Measurements from ENCODE around the gene ZBTB44. TPM values are rescaled to one million over a fixed set of nuclear protein-coding genes. Genes with fewer than 3 reads are reported as not detected.
A peak's percentile ranks its signal among the peaks of the same experiment; 100 is the strongest.
"Not testable (repeated sequence)": the region's sequence is repeated elsewhere in the genome, so short reads cannot be mapped to it uniquely, and the experiment has no call there.

The ZBTB44 gene
- total RNA-seq, 1 experiment from 2014 or later: 62.8 TPM

DNA sequence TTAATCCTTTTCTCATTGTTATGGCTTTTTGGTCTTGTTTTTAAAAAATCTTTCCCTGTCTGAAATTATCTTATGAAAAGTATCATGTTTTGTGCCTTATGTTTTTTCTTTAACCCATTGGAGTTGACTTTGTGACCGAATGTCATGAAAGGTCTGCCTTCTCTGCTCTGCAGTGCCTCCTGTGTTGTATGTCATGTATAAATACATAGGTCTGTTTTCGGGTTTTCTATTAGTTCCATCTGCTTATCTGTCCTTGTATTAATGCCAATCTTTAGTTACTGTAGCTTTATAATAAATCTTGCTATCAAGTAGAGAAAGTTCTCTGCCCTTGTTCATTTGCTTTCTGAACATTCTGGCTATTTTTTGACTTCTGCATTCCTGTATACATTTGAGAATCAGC is 73.0 kb downstream of the ZBTB44 start:
- Histone ChIP-seq H3K27me3 (ENCODE audit: low read length) (no peaks in the 10 kb centered on the region), H3K9me2 (replicated peaks; ENCODE audit: insufficient read depth, low read length) (no peaks in the 10 kb centered on the region)

DNA sequence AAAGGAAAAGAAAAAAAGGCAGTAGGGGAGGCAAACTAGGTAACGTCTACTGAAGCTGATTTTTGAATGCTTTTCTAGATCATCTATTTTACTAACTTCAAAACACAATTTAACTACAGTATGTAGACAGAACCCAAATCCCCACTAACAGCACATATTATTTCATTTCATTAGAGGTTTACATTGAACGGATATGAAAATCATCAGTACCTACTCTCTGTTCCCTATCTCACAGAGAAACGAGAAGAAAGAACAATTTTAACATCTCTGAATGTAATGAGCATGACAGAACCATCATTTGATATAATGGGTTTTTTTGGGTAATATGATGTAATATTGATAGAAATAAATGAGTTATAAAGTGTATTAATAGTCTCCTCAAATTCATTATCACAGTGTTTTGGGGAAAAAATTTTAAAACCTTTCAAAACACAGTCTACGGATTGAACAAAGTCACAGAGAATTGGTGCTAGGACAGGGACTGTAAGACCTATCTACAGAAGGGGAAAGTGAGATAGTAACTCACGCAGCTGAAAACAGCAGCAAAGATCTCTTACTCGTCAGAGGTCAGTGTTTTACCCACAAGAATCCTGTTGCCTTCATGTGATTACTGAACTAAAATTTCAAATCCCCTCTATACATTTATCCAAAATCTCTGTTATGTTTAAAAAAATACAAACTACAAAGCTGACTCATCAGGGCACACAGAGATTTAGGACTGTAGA is 77.3 kb downstream of the ZBTB44 start:
- H3K36me3 ChIP-seq (ENCODE audit: insufficient read depth, low read length): no peaks in the 10 kb centered on the region
- no peaks in the 10 kb centered on the region for H3K9me2 ChIP-seq (replicated peaks; ENCODE audit: insufficient read depth, low read length)
- H2AFZ ChIP-seq (ENCODE audit: low read length): no peak overlapping the region

More for the DNA sequence above, 73.0 kb downstream of the ZBTB44 start:
- H3K4me2 ChIP-seq (ENCODE audit: low read depth, low read length, poor library complexity, severe bottlenecking): no peak overlapping the region
- H3K4me3 ChIP-seq (ENCODE audit: low read length): no peak overlapping the region
- H3K9me3 ChIP-seq (ENCODE audit: low read length): no peaks in the 10 kb centered on the region
- H3K36me3 ChIP-seq (ENCODE audit: insufficient read depth, low read length): no peaks in the 10 kb centered on the region
- no peak overlapping the region for H3K9ac ChIP-seq (ENCODE audit: low read length)
- H4K20me1 ChIP-seq (ENCODE audit: insufficient read depth, low read depth, low read length): no peaks in the 10 kb centered on the region
- no peak overlapping the region for H2AFZ ChIP-seq (ENCODE audit: low read length)
- DNase-seq: no peak
- H3K27ac ChIP-seq (ENCODE audit: low read length): peak overlapping the region; percentile 53
- peaks cover 58% of the 10 kb centered on the region for H3K79me2 ChIP-seq (ENCODE audit: low read length)
- H3K4me1 ChIP-seq (ENCODE audit: low read length): peaks cover 58% of the 10 kb centered on the region

DNA sequence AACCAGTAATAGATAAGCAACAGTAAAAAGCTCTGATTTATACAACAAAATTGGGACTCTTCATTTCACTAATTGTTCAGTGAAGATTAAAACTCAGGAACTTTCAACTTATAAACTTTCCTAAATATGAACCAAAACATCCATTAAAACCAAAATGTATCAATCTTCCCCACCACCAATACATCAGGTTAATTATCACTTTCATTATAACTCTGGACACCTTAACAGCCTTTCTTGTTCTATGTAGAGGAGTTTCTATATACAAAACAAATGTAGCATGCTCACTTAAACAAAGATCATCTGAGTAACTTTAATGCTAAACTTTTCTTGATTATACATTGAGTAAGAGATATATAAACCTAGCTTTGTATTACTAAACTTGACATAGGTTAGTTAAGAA is 80.4 kb downstream of the ZBTB44 start:
- no peak for DNase-seq
- H3K4me3 ChIP-seq (ENCODE audit: low read length): no peak overlapping the region
- H3K4me2 ChIP-seq (ENCODE audit: low read depth, low read length, poor library complexity, severe bottlenecking): peak overlapping the region; percentile 58
- H3K79me2 ChIP-seq (ENCODE audit: low read length): peaks cover under 1% of the 10 kb centered on the region; the same call in 1 of the 2 replicates
- H3K9ac ChIP-seq (ENCODE audit: low read length): no peak overlapping the region; the same call in 1 of the 2 replicates
- no peaks in the 10 kb centered on the region for H3K9me2 ChIP-seq (replicated peaks; ENCODE audit: insufficient read depth, low read length)
- H3K9me3 ChIP-seq (ENCODE audit: low read length): no peaks in the 10 kb centered on the region
- no peaks in the 10 kb centered on the region for H4K20me1 ChIP-seq (ENCODE audit: insufficient read depth, low read depth, low read length)
- H3K27ac ChIP-seq (ENCODE audit: low read length): peak overlapping the region; percentile 65
- no peaks in the 10 kb centered on the region for H3K27me3 ChIP-seq (ENCODE audit: low read length)
- H3K4me1 ChIP-seq (ENCODE audit: low read length): peaks cover 54% of the 10 kb centered on the region
- H2AFZ ChIP-seq (ENCODE audit: low read length): no peak overlapping the region
- no peaks in the 10 kb centered on the region for H3K36me3 ChIP-seq (ENCODE audit: insufficient read depth, low read length)

More for the DNA sequence above, 77.3 kb downstream of the ZBTB44 start:
- Histone ChIP-seq H3K4me2 (ENCODE audit: low read depth, low read length, poor library complexity, severe bottlenecking) (peak overlapping the region; percentile 59), H3K9me3 (ENCODE audit: low read length) (no peaks in the 10 kb centered on the region), H3K79me2 (ENCODE audit: low read length) (peaks cover 23% of the 10 kb centered on the region), H3K4me1 (ENCODE audit: low read length) (peaks cover 52% of the 10 kb centered on the region), H4K20me1 (ENCODE audit: insufficient read depth, low read depth, low read length) (no peaks in the 10 kb centered on the region), H3K27ac (ENCODE audit: low read length) (peak overlapping the region; percentile 80), H3K27me3 (ENCODE audit: low read length) (no peaks in the 10 kb centered on the region), H3K9ac (ENCODE audit: low read length) (peak overlapping the region; percentile 34; the same call in 1 of the 2 replicates), H3K4me3 (ENCODE audit: low read length) (0 out of 2 replicates have a peak overlapping the region, but pooled peaks have one; percentile 0)
- no peak for DNase-seq

DNA sequence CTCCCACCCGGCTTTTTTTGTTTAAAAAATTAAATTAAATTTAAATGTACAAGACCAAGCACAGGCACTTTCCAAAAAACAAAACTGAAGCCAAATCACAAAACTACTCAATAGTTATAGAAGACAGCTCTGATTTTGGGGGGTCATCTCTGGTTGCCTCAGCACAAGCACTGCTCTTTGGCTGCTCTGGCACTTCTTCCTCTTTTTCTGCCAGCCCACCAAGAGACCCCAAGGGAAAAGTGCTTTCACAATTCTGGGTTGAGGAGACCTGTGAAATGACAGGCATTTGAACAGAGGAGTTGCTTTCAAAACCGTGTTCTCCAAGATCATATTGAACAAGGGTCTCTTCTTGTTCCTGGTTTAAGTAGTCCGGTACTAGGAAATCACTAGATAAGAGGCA is 80.8 kb downstream of the ZBTB44 start:
- H3K36me3 ChIP-seq (ENCODE audit: insufficient read depth, low read length); DNase-seq: not testable (repeated sequence)
- H3K27ac ChIP-seq (ENCODE audit: low read length): peak overlapping the region; percentile 65

DNA sequence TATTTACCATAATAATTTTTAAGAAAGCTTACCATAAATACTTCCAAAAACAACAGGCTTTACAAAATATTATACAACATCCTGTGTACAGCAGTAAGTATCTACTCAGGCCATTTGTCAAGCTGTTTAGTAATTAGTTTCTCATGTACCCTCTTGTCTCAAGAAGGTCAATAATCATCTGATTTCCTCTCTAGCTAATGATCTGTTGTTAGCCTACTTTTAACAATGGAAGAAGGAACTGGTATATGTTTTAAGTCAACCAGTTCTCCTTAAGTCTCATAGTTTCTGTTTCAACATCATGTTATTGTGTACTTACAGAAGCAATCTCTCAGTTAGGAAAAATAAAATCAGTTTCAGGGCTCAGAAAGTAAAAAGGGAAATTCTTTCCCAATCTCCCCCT is 81.2 kb downstream of the ZBTB44 start:
- not testable (repeated sequence) for H3K36me3 ChIP-seq (ENCODE audit: insufficient read depth, low read length); H3K9ac ChIP-seq (ENCODE audit: low read length); DNase-seq; H3K9me3 ChIP-seq (ENCODE audit: low read length); H3K9me2 ChIP-seq (replicated peaks; ENCODE audit: insufficient read depth, low read length); H2AFZ ChIP-seq (ENCODE audit: low read length); H3K4me3 ChIP-seq (ENCODE audit: low read length); H4K20me1 ChIP-seq (ENCODE audit: insufficient read depth, low read depth, low read length); H3K27me3 ChIP-seq (ENCODE audit: low read length); H3K4me2 ChIP-seq (ENCODE audit: low read depth, low read length, poor library complexity, severe bottlenecking); H3K79me2 ChIP-seq (ENCODE audit: low read length); H3K27ac ChIP-seq (ENCODE audit: low read length)
- peaks cover 54% of the 10 kb centered on the region for H3K4me1 ChIP-seq (ENCODE audit: low read length)

More for the DNA sequence above, 80.8 kb downstream of the ZBTB44 start:
- peaks cover 54% of the 10 kb centered on the region for H3K4me1 ChIP-seq (ENCODE audit: low read length)
- H4K20me1 ChIP-seq (ENCODE audit: insufficient read depth, low read depth, low read length); H3K9me3 ChIP-seq (ENCODE audit: low read length); H3K79me2 ChIP-seq (ENCODE audit: low read length); H3K27me3 ChIP-seq (ENCODE audit: low read length); H3K9me2 ChIP-seq (replicated peaks; ENCODE audit: insufficient read depth, low read length); H3K4me3 ChIP-seq (ENCODE audit: low read length); H3K9ac ChIP-seq (ENCODE audit: low read length); H2AFZ ChIP-seq (ENCODE audit: low read length): not testable (repeated sequence)
- H3K4me2 ChIP-seq (ENCODE audit: low read depth, low read length, poor library complexity, severe bottlenecking): peak overlapping the region; percentile 58

DNA sequence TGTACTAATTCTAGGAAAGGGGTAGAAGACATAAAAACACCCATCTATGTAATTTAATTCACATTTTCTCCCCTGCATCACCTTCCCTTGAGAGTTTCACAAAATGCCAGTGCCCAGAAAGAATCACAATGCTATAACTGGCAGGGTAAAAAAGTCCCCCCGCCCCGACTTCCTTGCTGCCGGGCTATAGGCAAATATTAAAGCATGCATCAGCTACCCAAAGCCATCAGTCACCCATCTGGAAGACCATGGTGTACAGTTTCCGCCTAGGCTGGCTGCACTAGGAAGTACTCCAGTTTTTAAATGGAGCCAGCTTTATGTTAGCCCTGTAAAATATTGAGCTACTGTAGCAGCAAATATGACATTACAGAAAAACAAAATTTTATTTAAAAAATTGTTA is 87.3 kb downstream of the ZBTB44 start:
- H3K9me2 ChIP-seq (replicated peaks; ENCODE audit: insufficient read depth, low read length): no peaks in the 10 kb centered on the region
- no peaks in the 10 kb centered on the region for H4K20me1 ChIP-seq (ENCODE audit: insufficient read depth, low read depth, low read length)
- H3K36me3 ChIP-seq (ENCODE audit: insufficient read depth, low read length): no peaks in the 10 kb centered on the region
- H3K4me3 ChIP-seq (ENCODE audit: low read length): no peak overlapping the region
- H3K79me2 ChIP-seq (ENCODE audit: low read length): no peaks in the 10 kb centered on the region
- no peaks in the 10 kb centered on the region for H3K9me3 ChIP-seq (ENCODE audit: low read length)
- peak overlapping the region; percentile 57 for H3K4me2 ChIP-seq (ENCODE audit: low read depth, low read length, poor library complexity, severe bottlenecking)
- H3K4me1 ChIP-seq (ENCODE audit: low read length): peaks cover 51% of the 10 kb centered on the region
- H3K27me3 ChIP-seq (ENCODE audit: low read length): no peaks in the 10 kb centered on the region
- H3K27ac ChIP-seq (ENCODE audit: low read length): peak overlapping the region; percentile 68
- H3K9ac ChIP-seq (ENCODE audit: low read length): no peak overlapping the region
- no peak overlapping the region for H2AFZ ChIP-seq (ENCODE audit: low read length)
- DNase-seq: peak; percentile 81

DNA sequence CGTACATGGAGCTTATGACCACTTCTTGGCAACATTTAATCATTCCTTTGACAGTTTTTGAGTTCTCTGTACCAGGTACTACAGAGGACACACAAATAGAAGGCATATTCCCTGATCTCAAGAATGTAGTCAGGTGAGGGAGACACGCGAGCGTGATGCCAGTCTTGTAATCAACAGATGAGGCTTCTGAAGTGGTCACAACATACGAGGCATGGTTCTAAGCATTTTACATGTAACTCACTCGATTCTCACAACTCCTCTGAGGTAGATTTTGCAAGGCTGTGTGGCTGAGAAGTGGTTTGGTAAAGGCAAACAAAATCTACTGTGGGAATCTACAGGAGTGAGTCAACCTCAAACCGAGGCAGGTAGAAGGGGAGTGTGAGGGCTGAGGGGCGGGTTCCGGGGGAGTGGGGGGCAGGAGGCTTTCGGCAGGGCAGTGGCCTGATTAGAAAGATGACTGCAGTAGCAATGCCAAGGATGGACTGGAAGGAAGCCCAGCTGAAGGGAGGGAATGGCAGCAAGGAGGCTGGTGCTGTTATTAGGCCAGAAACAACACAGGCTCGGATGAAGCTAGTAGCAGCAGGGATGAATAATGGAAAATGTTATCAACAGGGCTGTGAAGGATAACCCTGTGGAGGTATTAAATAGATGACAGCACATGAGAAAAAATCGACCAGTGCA is 91.3 kb downstream of the ZBTB44 start:
- Histone ChIP-seq H4K20me1 (ENCODE audit: insufficient read depth, low read depth, low read length) (no peaks in the 10 kb centered on the region), H3K79me2 (ENCODE audit: low read length) (no peaks in the 10 kb centered on the region), H3K9me3 (ENCODE audit: low read length) (no peaks in the 10 kb centered on the region), H3K4me2 (ENCODE audit: low read depth, low read length, poor library complexity, severe bottlenecking) (no peak overlapping the region), H3K27ac (ENCODE audit: low read length) (no peak overlapping the region), H3K9me2 (replicated peaks; ENCODE audit: insufficient read depth, low read length) (no peaks in the 10 kb centered on the region), H3K9ac (ENCODE audit: low read length) (no peak overlapping the region), H3K4me3 (ENCODE audit: low read length) (no peak overlapping the region), H3K36me3 (ENCODE audit: insufficient read depth, low read length) (no peaks in the 10 kb centered on the region), H3K4me1 (ENCODE audit: low read length) (peaks cover 31% of the 10 kb centered on the region), H2AFZ (ENCODE audit: low read length) (no peak overlapping the region), H3K27me3 (ENCODE audit: low read length) (no peaks in the 10 kb centered on the region)
- no peak for DNase-seq

DNA sequence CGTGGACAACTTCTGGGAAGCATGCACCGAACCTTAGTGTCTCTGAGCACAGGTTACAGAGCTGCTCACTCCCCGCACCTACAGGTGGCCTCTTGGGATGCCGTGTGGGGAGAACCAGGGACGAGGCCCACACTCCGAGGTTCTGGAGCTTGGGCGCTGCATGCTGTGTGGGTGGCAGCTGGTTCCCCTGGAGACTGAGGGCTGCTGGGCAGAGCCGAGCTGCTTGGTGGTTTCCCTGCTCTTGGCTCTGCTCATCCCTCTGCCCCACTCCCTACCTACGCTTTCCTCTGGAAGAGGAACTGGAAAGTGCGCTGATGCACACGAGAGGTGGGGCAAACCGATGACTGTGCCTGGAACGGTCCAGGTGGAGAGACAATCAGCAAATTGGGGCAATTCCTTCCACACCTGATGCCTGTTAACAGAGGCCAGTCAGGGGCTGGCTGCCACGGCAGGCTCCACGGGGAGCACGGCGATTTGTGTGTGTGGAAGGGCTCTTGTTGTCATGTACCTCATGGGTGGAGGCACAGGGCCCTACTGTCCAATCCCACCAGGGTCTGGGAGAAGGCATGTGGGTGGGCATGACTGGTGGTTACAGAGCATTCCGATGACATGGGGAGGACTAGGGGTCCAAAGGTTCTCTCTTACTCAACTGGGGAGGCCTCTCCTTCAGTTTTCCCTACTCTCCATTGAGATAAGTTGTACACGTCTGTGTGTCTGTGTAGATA is 94.2 kb downstream of the ZBTB44 start:
- H3K9ac ChIP-seq (ENCODE audit: low read length): no peak overlapping the region
- DNase-seq: no peak
- no peaks in the 10 kb centered on the region for H4K20me1 ChIP-seq (ENCODE audit: insufficient read depth, low read depth, low read length)
- H3K27ac ChIP-seq (ENCODE audit: low read length): no peak overlapping the region
- no peaks in the 10 kb centered on the region for H3K27me3 ChIP-seq (ENCODE audit: low read length)
- H3K36me3 ChIP-seq (ENCODE audit: insufficient read depth, low read length): no peaks in the 10 kb centered on the region
- no peaks in the 10 kb centered on the region for H3K9me2 ChIP-seq (replicated peaks; ENCODE audit: insufficient read depth, low read length)
- H2AFZ ChIP-seq (ENCODE audit: low read length): no peak overlapping the region
- no peaks in the 10 kb centered on the region for H3K79me2 ChIP-seq (ENCODE audit: low read length)
- H3K4me3 ChIP-seq (ENCODE audit: low read length): no peak overlapping the region
- no peak overlapping the region for H3K4me2 ChIP-seq (ENCODE audit: low read depth, low read length, poor library complexity, severe bottlenecking)
- peaks cover 3% of the 10 kb centered on the region; the same call in 1 of the 2 replicates for H3K4me1 ChIP-seq (ENCODE audit: low read length)
- no peaks in the 10 kb centered on the region for H3K9me3 ChIP-seq (ENCODE audit: low read length)

Data from Karpas-422 (cell line).